HG03354 (cell line): Measurements from ENCODE around the gene SKAP1.

Experiments
- ATAC-seq: cut with Tn5 transposase; IDR thresholded peaks from one replicate; pipeline ENCODE4 v1.9.1; 2021; ENCODE audit warnings: mild to moderate bottlenecking; ENCODE audit not compliant: unreplicated experiment, poor library complexity, severe bottlenecking

Gene SKAP1

DNA sequence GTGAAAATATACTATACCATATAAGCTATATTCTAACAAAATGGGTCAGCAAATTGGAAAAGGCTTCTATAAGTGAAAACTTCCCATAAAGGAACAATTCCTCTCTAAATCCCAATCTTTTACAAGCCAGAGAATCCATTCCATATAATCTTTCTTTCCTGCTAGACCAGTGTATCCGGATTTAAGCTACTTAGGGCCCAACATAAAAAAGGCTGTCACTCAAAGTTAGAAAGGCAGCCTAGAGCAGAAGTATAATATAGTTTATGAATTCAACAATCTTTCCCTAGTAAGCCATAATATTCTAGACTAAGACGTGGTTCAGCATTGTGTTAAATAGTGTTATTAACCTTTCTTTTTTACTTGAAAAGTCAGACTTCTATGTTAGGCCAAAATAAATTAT, 93.0 kb downstream of the SKAP1 start:
- no peak for ATAC-seq

DNA sequence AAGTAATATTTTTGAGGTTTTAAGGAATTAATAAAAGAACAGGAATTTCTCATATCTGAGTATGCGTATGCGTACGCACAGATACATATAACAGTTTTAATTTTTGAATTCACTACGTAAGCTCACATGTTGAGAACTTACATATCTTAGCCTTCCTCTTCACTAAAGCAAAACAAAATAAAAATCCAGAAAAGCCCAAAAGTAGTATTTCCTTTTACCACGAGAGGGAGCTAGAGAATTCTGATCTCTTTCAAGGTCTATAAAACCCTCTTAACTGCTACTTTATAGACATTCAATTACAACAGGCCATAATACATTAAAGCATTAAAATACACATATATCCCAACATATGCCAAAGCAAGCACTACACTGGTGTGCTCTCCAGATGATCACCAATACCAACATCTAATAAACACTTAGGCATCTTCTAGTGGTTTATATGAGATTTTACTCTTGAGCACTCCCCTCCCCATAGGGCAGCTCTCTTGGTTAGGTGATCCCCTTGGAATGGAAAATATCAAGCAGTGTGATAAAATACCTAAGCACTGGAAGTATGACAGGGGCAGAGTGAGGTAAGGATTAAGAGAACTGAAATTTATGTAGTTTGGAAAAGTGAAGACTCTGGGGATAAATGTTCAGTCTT, 94.0 kb downstream of the SKAP1 start:
- no peak for ATAC-seq

DNA sequence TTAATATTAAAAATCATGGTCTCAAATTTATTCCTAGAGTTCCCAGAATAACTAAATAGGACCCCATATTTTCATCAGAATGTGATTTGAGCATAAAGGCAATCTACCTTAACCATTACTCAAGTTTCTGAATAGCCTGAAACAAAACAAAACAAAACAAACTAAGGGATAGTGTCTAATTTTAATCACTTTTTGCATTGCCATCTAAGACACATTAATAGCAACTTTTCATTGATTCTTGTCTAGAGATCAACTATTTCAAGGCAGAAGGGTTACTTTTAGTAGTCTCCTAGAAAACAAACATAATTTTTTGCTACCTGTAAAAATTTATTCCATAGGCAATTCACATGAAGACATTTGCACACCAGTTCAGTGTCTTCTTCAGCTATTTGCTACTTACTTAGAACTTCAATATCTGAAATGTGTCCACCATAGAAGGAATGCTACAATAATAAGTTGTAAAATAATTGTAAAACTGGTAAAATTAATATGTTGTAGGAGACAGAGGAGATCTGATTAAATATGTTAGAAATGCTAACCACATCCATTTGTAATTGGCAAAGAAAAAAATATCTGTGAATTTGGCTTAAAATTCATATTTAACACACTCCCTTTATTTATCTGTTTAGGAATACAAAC, 94.7 kb downstream of the SKAP1 start:
- ATAC-seq = no peak

DNA sequence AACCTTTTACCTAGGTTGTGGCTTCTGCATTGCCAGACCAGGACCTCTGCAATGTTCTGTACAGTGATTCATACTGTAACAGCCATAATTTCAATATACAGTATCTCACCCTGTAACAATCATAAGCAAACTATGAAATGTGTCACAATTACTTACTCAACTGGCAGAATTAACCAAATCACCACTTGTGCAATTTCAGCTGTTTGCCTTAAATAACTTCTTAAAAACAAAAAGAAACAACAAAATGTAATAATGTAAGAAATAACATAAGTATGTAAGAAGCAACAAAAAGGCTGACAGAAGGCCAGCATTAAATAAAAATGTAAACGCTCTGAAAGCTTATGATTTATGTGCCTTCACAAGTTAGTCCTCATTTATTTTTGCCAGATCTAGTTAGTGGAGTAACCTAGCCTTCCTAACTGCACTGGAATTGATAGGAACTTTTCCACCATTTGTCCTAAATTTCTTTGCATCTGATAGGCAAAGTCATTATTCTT, 96.9 kb downstream of the SKAP1 start:
- no peak for ATAC-seq

DNA sequence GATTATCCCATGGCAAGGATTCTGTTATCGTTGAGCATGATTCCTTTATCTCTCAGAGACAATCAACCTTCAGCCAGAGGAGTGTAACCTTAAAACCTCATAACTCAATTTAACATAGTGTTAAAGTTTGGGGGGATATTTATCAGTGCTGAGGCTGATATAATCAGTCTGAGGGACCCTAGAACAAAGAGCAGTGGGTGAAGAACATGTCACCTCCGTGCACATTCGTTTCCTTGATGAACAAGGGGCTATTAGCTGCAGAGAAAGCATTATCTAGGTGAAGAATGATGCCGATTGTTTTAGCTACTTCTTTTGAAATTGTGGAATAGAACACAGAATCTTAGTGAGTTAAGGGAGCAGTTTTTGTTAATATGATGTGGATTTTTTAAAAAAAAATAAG, 99.1 kb downstream of the SKAP1 start:
- no peak for ATAC-seq

DNA sequence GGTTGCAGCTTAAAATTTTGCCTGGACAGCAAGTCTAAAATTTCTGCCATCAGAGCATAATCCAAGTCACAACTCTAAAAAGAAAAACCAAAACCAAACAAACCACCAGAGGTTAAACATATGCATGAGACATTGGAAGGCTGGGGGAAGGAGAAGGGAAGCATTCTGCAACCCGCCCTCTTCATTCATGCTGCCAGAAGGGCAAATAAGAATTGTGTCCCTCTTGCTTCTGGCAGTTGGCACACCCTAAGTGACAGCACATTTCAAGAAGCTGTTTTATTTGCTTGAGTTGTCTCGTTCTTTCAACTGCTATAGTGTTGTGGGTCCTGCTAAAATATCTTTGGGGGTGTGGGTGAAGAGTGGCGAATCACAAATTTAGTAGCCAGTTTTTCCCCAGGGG, 99.6 kb downstream of the SKAP1 start:
- ATAC-seq = no peak

DNA sequence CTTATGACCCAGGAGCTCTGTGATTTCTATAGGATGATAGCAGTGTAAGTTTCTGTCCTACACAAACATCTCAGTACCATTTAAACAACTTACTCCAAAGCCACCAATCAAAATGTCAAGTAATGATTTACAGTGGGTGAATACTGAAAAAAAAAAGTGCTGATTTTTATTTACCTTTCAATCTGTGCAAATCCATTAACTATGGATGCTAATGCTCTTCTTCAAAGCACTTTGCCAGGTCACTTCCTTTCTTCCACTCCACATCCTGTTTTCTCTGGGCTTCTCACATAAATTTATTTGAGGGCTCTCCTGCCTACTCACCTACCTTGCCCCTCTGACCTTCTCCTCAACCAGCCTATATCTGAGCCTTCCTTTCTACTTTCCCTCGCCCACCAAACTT, 101.6 kb downstream of the SKAP1 start:
- ATAC-seq = no peak

DNA sequence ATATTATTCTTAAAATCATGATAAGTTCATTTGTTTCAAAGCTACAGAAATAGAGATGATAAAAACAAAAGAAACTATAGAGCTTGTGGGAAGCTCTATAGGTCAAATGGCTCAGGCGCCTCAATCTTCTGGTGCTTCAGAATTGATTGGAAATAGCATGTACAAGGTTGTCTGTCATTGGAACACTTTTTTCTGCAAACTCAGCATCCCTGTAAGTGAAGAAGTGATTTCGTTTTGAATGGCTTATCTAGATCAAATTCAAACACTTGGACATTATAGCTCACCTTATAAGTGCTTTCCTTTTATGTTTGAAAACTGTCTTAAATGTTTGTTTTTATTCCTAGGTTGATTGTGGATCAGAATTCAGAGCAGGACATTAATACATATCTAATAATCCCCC, 103.7 kb downstream of the SKAP1 start:
- no peak for ATAC-seq

DNA sequence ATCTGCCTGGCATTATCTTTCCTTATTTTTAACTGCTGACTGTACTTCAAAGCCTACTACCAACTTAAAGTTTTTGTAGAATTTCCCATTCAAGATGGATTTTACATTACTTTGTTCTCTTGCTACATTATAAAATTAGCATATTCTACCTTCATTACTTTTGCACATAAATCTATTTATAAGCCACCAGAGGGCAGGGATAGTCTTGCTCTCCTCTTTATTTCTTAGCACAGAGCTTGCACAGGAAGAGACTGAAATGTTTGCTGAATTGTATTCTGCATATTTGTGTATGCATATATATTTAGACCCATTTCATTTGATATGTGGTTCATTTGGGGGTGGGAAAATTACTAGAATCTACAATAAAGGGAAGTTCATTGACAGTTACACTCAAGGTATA, 108.0 kb downstream of the SKAP1 start:
- no peak for ATAC-seq

DNA sequence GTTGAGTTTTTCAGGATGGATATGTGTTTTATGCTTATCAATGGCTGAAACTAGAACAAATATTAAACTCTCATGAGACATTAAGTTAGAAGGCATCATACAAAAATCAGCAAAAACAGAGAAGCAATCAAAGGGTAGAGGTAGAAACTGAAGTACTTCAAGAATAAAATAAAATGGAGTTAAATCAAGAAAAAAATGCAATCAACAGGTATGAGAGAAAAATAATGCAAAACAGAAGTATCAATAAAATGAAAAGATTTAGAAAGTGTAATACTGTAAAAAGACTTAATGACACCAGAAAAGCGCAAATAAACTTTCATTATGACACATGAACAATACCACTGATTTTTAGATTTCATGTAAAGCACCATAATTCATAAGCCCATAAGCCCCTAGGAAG, 112.3 kb downstream of the SKAP1 start:
- ATAC-seq = no peak

DNA sequence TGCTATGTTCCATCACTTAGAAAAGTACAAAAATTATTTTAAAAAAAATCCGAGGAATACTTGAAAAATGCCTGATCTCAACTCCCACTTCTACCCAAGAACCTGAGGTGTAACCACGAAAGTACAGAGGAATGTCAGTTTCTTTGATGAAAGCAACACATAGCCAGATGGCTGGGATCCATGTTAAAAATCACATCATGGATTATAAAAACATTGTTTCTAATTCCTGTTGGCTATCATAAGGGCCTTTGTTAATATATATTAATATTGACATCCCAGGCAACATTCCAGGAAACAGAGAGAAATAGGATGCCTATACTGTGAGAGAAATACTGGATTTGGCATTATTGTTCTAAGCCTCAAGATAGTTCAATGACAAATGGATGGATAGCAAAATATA, 115.3 kb downstream of the SKAP1 start:
- ATAC-seq = no peak

DNA sequence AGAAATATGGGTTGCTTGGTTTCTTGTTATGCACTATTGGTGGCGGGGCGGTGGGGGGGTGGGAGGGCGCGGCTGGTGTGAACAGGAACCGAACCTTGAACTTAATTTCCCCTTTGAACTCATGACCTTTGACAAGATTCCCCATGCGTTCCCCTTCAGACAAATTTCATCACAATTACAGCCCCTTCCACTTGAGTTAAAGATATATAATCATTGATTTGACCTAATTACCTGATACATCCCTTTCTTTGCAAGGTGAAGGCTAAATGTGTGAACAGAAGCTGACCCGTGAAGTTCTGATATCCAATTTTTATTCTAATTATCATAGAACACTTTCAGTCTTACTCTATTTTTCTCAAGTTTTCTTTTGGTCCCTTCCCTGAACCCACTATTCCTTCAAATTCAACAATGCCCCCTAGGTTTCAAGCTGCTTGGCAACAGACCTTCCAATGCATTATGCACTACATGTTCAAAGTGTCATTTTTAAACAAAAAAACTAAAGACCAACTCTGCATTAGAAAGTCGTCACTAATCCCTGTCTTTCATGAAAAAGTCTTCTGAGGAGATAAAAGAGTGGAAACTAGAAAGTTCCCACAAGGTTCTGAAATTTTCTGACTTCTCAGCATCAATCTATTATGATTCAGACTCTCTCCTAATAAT, 116.8 kb downstream of the SKAP1 start:
- no peak for ATAC-seq

DNA sequence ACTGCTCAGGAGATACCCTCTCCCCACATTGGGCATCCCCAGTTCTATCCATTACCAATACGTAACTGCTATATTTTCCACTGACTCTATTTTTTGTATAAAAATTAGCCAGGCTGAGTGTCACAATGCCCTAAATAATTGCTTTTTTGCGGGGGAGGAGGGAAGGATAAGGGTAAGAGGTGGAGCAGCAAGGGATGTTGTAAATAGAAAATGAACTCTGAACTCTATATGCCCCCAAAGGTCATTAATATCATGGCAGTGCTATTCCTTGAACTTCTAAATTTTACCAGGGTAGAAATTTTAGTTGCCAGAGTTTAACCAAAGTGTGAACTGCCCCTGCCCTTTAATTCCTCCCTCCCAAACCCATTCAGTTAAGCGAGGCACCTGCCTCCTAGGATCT, 118.7 kb downstream of the SKAP1 start:
- ATAC-seq = no peak

DNA sequence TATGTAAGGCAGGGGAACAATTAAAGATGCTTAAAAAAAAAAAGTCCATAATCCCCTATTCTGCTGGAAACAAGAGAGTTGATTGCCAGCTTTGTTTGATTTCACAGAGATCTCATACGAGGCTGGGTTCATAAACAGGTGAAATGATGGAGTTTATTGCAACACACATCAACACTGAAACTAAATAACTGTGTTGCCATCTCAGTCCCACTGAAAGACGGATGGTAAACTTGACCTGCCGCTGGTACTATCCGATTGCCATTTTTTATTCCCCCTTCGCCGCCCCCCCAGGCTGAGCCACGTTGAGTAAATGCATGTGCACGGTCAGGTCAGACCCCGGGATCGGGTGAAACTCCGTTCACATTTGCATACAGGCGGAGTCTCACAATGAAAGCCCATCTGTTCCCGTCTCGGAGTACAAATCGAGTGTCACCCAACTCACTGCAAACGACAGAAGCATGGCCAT, 119.2 kb downstream of the SKAP1 start:
- ATAC-seq = no peak

DNA sequence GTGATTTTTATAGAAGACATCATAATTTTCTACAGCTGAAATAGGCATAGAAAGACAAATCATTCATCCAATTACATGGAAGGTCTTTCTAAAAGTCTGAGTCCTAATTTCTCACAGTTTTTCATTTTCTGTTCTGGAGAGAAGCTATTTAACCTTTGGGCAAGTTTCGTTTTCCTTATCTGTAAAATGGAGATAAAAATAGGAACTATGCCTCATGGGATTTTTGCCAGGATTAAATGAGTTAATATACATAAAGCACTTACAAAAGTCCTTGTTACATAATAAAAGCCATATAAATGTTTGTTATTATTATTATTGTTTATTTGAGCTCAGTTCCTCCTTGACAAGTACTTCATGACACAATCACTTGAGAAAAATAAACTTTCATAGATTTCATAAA, 121.4 kb downstream of the SKAP1 start:
- no peak for ATAC-seq

DNA sequence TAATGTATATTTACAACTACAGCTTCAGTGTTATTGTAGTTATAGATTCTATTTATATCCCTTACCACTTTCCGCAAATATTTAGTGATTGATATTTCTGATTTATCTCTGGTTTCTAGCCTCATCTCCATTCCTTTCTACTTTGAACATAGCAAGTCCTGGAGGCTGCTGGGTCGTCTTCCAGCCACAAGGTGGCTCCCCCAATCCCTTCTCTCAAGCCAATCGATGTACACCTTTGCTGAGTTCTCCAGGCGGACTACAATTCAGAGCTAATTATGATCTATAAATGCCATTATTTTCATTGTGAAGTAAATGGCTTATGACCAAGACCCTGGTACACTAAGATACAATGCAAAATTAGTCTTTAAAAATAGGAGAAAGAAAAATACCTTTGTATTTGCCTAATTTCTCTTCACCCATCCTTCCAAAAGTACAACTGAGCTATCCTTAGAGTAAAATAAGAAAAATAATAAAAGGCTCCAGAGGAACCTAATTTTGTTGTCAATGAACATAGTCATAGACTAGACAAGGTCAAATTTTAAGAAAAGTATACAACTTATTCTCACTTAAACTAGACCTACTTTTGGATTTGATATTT, 122.1 kb downstream of the SKAP1 start:
- no peak for ATAC-seq

DNA sequence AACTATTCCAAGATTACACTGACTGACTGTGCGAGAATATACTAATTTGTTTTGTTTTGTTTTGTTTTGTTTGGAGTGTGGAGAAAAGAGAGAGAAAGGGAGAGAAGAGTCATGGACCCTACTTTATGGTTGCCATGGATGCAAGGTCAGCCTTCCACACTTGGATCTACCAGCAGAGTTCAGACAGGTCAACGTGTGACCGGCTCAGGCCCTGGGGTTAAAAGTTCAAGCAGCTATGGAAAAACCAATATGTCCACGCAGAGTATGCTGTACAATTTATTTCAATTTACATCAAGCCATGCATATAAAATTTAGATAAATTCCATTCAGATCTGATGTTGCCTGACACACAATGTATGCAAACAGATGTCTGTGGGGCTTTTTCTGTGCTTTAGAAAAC, 122.8 kb downstream of the SKAP1 start:
- ATAC-seq = no peak

DNA sequence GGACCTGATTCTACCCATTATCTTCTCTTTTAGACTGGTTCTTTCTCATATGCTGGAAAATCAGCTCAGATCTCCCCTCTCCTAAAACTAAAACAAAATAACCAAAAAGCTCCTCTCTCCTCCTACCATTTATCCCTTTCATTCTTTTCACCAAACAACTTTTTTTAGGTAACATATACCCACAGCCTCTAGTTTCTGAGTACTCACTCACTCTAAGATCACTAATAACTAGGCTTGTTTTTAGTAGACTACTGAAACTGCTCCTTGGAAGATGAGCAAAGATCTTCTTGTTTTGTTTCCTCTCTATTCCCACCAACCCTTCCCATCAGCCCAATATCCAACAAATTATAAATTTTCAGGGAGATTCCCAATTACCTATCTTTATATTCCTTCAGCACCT, 129.0 kb downstream of the SKAP1 start:
- ATAC-seq = no peak

DNA sequence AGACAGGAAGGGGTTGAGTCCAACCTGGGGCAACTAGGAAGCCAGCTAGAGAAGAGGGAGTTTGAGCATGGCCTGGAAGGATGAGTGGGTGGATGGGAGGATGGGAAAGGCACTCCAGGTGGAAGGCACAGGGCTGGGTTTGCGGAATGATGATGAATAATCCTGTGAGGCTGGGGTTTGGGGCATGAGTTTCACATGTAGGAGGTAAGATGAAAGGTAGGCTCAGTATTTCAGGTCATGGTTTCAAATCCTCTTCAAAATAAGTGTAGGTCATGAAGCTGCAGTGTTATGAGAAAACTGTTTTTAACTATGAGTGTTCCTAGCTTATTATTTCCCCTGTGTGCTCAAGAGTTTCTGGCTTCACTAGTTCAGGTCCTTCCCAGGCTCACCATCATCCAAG, 130.3 kb downstream of the SKAP1 start:
- no peak for ATAC-seq

DNA sequence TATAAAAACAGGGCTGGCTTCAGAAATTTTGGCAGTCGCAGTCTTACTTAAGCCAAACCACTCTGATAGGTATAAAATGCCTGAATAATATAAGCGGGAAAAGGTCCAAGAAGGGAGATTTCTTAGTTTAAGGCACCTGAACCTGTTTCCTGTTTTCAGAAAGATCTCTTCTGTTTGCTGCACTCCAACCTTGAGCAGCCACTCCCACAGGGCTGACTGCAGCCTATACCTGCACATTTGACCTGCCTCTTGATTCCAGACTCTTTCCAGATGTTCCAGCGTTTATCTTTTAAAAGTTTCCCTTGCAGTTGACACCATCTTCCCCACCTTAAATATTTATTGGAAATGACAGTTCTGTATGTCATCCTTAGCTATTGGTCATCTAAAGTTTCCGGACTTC, 132.2 kb downstream of the SKAP1 start:
- ATAC-seq = no peak

DNA sequence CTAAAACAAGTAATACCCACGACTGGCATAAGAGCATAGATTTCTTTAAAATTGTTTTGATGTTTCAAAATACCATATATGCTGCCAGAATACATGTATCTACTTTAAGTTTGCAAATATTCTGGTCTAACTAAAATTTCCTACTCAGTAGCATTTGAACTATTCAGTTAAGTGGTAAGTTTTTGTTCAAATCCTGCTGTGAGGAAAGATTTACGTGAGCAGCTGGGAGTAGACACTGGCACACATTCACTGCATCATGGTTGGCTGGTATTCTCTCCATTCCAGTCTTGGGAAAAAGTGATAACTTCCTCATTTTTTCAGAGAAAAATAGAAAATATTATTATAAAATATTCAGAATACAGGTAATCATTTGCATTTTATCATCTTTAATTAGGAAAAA, 133.6 kb downstream of the SKAP1 start:
- ATAC-seq = no peak
